H9 (cell line): ENCODE measurements around the gene YPEL3. TPM values are rescaled to one million over a fixed set of nuclear protein-coding genes. Genes with fewer than 3 reads are reported as not detected.

ENCODE experiments used
- DNase-seq: peaks from one replicate; pipeline ENCODE4 v3.0.0-alpha.2; 2017
- H2AFZ ChIP-seq: one replicate; pipeline ENCODE4 v1.6.1; 2013; ENCODE audit warnings: mild to moderate bottlenecking, low read length, control low read depth, moderate library complexity
- H2AK5ac ChIP-seq: 2 replicates; pipeline ENCODE4 v1.6.1; 2013; ENCODE audit warnings: low read length, control low read depth, mixed read lengths; ENCODE audit not compliant: insufficient read length
- H2BK120ac ChIP-seq: one replicate; pipeline ENCODE4 v1.6.1; 2013; ENCODE audit warnings: low read depth, mild to moderate bottlenecking, low read length, control low read depth, inconsistent platforms; ENCODE audit not compliant: poor library complexity, severe bottlenecking
- H2BK12ac ChIP-seq: 2 replicates; pipeline ENCODE4 v1.6.1; 2013; ENCODE audit warnings: low read length, control low read depth, mixed read lengths, low read depth; ENCODE audit not compliant: insufficient read length
- H2BK15ac ChIP-seq: 2 replicates; pipeline ENCODE4 v1.6.1; 2013; ENCODE audit warnings: low read depth, low read length, control low read depth
- H2BK20ac ChIP-seq: one replicate; pipeline ENCODE4 v1.6.1; 2013; ENCODE audit warnings: low read depth, mild to moderate bottlenecking, low read length, control low read depth, inconsistent platforms; ENCODE audit not compliant: poor library complexity, severe bottlenecking
- H2BK5ac ChIP-seq: 2 replicates; pipeline ENCODE4 v1.6.1; 2013; ENCODE audit warnings: low read length, control low read depth, mixed read lengths; ENCODE audit not compliant: insufficient read length
- H3K14ac ChIP-seq: 2 replicates; pipeline ENCODE4 v1.6.1; 2013; ENCODE audit warnings: low read length, control low read depth; ENCODE audit not compliant: insufficient read depth
- H3K18ac ChIP-seq: 2 replicates; pipeline ENCODE4 v1.6.1; 2013; ENCODE audit warnings: low read depth, mild to moderate bottlenecking, mixed read lengths, low read length, control low read depth; ENCODE audit not compliant: insufficient read length
- H3K23ac ChIP-seq: 2 replicates; pipeline ENCODE4 v1.6.1; 2013; ENCODE audit warnings: low read length, control low read depth, mixed read lengths, low read depth; ENCODE audit not compliant: insufficient read length
- H3K23me2 ChIP-seq: 2 replicates; pipeline ENCODE4 v1.6.1; 2013; ENCODE audit warnings: low read depth, mild to moderate bottlenecking, mixed read lengths, low read length, control low read depth; ENCODE audit not compliant: insufficient read length, poor library complexity, severe bottlenecking
- H3K27ac ChIP-seq: 2 replicates; pipeline ENCODE4 v1.5.1; 2013; ENCODE audit warnings: low read length, control low read depth, mixed read lengths, low read depth; ENCODE audit not compliant: insufficient read length
- H3K27me3 ChIP-seq: 2 replicates; pipeline ENCODE4 v1.6.1; 2013; ENCODE audit warnings: low read length, control low read depth, inconsistent platforms; ENCODE audit not compliant: insufficient read depth
- H3K4ac ChIP-seq: 2 replicates; pipeline ENCODE4 v1.6.1; 2013; ENCODE audit warnings: low read depth, mild to moderate bottlenecking, control low read depth, inconsistent platforms, low read length, moderate library complexity
- H3K4me1 ChIP-seq: 2 replicates; pipeline ENCODE4 v1.6.1; 2013; ENCODE audit warnings: low read length, control low read depth, inconsistent platforms; ENCODE audit not compliant: insufficient read depth
- H3K4me2 ChIP-seq: 2 replicates; pipeline ENCODE4 v1.6.1; 2013; ENCODE audit warnings: low read length, control low read depth, mixed read lengths; ENCODE audit not compliant: insufficient read length, insufficient read depth
- H3K56ac ChIP-seq: 2 replicates; pipeline ENCODE4 v1.6.1; 2013; ENCODE audit warnings: low read depth, mild to moderate bottlenecking, mixed read lengths, low read length, control low read depth; ENCODE audit not compliant: insufficient read length
- H3K79me1 ChIP-seq: 2 replicates; pipeline ENCODE4 v1.6.1; 2013; ENCODE audit warnings: low read depth, mild to moderate bottlenecking, moderate library complexity, low read length, control low read depth, inconsistent platforms; ENCODE audit not compliant: insufficient read depth, poor library complexity, severe bottlenecking
- H3K79me2 ChIP-seq: 2 replicates; pipeline ENCODE4 v1.6.1; 2013; ENCODE audit warnings: low read length, control low read depth, inconsistent platforms; ENCODE audit not compliant: insufficient read depth
- H3K9ac ChIP-seq: 2 replicates; pipeline ENCODE4 v1.6.1; 2013; ENCODE audit warnings: low read length, control low read depth, mixed read lengths; ENCODE audit not compliant: insufficient read length; ENCODE audit errors: extremely low read depth
- H3K9me3 ChIP-seq: one replicate; pipeline ENCODE4 v1.6.1; 2013; ENCODE audit warnings: low read depth, low read length, inconsistent platforms; ENCODE audit not compliant: control insufficient read depth
- H3T11ph ChIP-seq: one replicate; pipeline ENCODE4 v1.6.1; 2013; ENCODE audit warnings: mild to moderate bottlenecking, low read length, control low read depth, inconsistent platforms
- H4K20me1 ChIP-seq: one replicate; pipeline ENCODE4 v1.6.1; 2013; ENCODE audit not compliant: control insufficient read depth, insufficient read length, insufficient read depth
- H4K5ac ChIP-seq: 2 replicates; pipeline ENCODE4 v1.6.1; 2013; ENCODE audit warnings: low read depth, mild to moderate bottlenecking, mixed read lengths, low read length, control low read depth; ENCODE audit not compliant: insufficient read length
- H4K8ac ChIP-seq: replicated peaks from 2 replicates; pipeline ENCODE4 v1.6.1; 2013; ENCODE audit warnings: low read length, control low read depth, mixed read lengths, low read depth; ENCODE audit not compliant: insufficient read length
- H4K91ac ChIP-seq: 2 replicates; pipeline ENCODE4 v1.6.1; 2013; ENCODE audit warnings: low read depth, mild to moderate bottlenecking, moderate library complexity, mixed read lengths, low read length, control low read depth; ENCODE audit not compliant: insufficient read length
- H3K27ac Mint-ChIP-seq, 3 experiments: 2 replicates in 2 of 3; 3 replicates in 1 of 3; pipeline ENCODE4 v1.8.0; 2020 to 2021; ENCODE audit warnings: mixed read lengths in 3 of 3, mild to moderate bottlenecking in 1 of 3, moderate library complexity in 1 of 3
- H3K27me3 Mint-ChIP-seq: 2 replicates; pipeline ENCODE4 v1.8.0; 2021; ENCODE audit warnings: low read depth, mild to moderate bottlenecking, moderate library complexity, mixed read lengths
- H3K36me3 Mint-ChIP-seq, 3 experiments: 2 replicates in 2 of 3; 3 replicates in 1 of 3; pipeline ENCODE4 v1.8.0; 2020 to 2021; ENCODE audit warnings: low read depth in 3 of 3, mixed read lengths in 3 of 3; ENCODE audit not compliant: insufficient read depth in 1 of 3
- H3K4me1 Mint-ChIP-seq, 2 experiments: 2 replicates each; pipeline ENCODE4 v1.8.0; 2020; ENCODE audit warnings: mixed read lengths in 2 of 2
- H3K4me3 Mint-ChIP-seq, 2 experiments: 2 replicates in 1 of 2; 3 replicates in 1 of 2; pipeline ENCODE4 v1.8.0; 2020 to 2021; ENCODE audit warnings: mild to moderate bottlenecking in 2 of 2, mixed read lengths in 2 of 2, moderate library complexity in 1 of 2
- H3K9me3 Mint-ChIP-seq, 2 experiments: 2 replicates in 1 of 2; 3 replicates in 1 of 2; pipeline ENCODE4 v1.8.0; 2020; ENCODE audit warnings: mild to moderate bottlenecking in 2 of 2, mixed read lengths in 2 of 2, moderate library complexity in 1 of 2
- CTCF ChIP-seq: fragments of 200-600 bp; sonication (generic); conservative IDR thresholded peaks from 3 replicates; pipeline ENCODE4 v1.8.0; 2021; ENCODE audit warnings: antibody characterized with exemption, mild to moderate bottlenecking
- WGBS: extraction: QIAGEN DNeasy Blood & Tissue Kit; methylation state at CpG from one replicate; pipeline ENCODE4 v1.1.7; 2013; ENCODE audit warnings: missing lambda C conversion rate, low lambda C conversion rate, mixed read lengths; ENCODE audit not compliant: insufficient read length; ENCODE audit errors: extremely low coverage; 5-methylcytosine and 5-hydroxymethylcytosine counted together
- total RNA-seq: library from RNA; stranded (reverse); gene quantifications from 2 replicates; pipeline ENCODE4 v1.2.1, GENCODE V29; 2021

Gene YPEL3
- total RNA-seq, 1 experiment from 2014 or later: 27.5 TPM

- Histone ChIP-seq H3K27me3 (no peaks in the 10 kb centered on the region), H2BK12ac (no peak overlapping the region), H2BK20ac (no peak overlapping the region), H2BK5ac (no peak overlapping the region), H4K5ac (no peak overlapping the region), H2BK120ac (no peak overlapping the region), H3K79me1 (no peaks in the 10 kb centered on the region), H4K91ac (no peak overlapping the region), H3K18ac (no peak overlapping the region), H3K79me2 (no peaks in the 10 kb centered on the region), H3K27ac (no peak overlapping the region), H3K4me1 (no peaks in the 10 kb centered on the region), H2AFZ (no peak overlapping the region), H3K14ac (no peak overlapping the region), H3K23me2 (peaks cover 3% of the 10 kb centered on the region), H3K9me3 (no peaks in the 10 kb centered on the region), H3T11ph (no peak overlapping the region), H3K23ac (no peak overlapping the region), H4K8ac (no peak overlapping the region), H3K9ac (no peak overlapping the region), H3K56ac (no peak overlapping the region), H3K4me2 (no peak overlapping the region), H2BK15ac (no peak overlapping the region), H2AK5ac (no peak overlapping the region), H3K4ac (no peak overlapping the region), H4K20me1 (no peaks in the 10 kb centered on the region)
- no CpG with 5 or more reads among the region's 11 CpGs for WGBS
- no peak for DNase-seq
- no peak for TF ChIP-seq CTCF
- Mint-ChIP-seq H3K36me3 (peaks cover 0 to 1% (median 0%) of the 10 kb centered on the region in 3 experiments; a peak in 1 of 7 replicates), H3K27ac (no peak overlapping the region), H3K4me1 (0 out of 4 replicates have a peak, but pooled peaks cover 0 to 2% of the 10 kb centered on the region in 2 experiments), H3K4me3 (no peak overlapping the region), H3K27me3 (no peaks in the 10 kb centered on the region; the same call in none of the 2 replicates), H3K9me3 (peaks cover 0 to 2% of the 10 kb centered on the region in 2 experiments; a peak in 1 of 5 replicates)
These were observed 41.1 kb upstream of the YPEL3 start for GRCh38 chr16:30136971-30137605.
